GM18907 (cell line): ENCODE results near the gene LRRK2.

Experiments used
- ATAC-seq: cut with Tn5 transposase; IDR thresholded peaks from one replicate; pipeline ENCODE4 v1.9.1; 2021; ENCODE audit warnings: mild to moderate bottlenecking, moderate library complexity; ENCODE audit not compliant: unreplicated experiment

LRRK2 gene

GRCh38 chr12:40390980-40391379 is 166.2 kb downstream of the LRRK2 start:
- ATAC-seq: no peak

- no peak for ATAC-seq
Measured at GRCh38 chr12:40393026-40393425, 168.2 kb downstream of the LRRK2 start.

GRCh38 chr12:40399656-40400055 is 174.9 kb downstream of the LRRK2 start:
- no peak for ATAC-seq

- no peak for ATAC-seq
Measured at GRCh38 chr12:40405419-40405818, 180.6 kb downstream of the LRRK2 start.
